ENCODE data around the gene JARID2. TPM values are rescaled to one million over a fixed set of nuclear protein-coding genes. Genes with fewer than 3 reads are reported as not detected.
A peak's percentile ranks its signal among the peaks of the same experiment; 100 is the strongest.

Gene JARID2
- polyA plus RNA-seq, 1 donor from 2014 or later = 25.5 TPM

GRCh38 chr6:15317934-15318902 lies 72.3 kb downstream of the JARID2 start:
- Histone ChIP-seq H3K4me3 (ENCODE audit: low read length) (no peak overlapping the region), H3K9me3 (ENCODE audit: low read length) (no peaks in the 10 kb centered on the region), H3K27me3 (ENCODE audit: insufficient read depth, low read depth, low read length) (no peaks in the 10 kb centered on the region), H3F3A (ENCODE audit: insufficient read depth, low read length, poor library complexity, severe bottlenecking) (no peaks in the 10 kb centered on the region), H3K27ac (ENCODE audit: low read length) (no peak overlapping the region), H3K4me2 (ENCODE audit: low read length) (no peak overlapping the region), H3K36me3 (ENCODE audit: insufficient read depth, low read length) (no peaks in the 10 kb centered on the region), H3K9me2 (ENCODE audit: insufficient read depth, low read length) (no peaks in the 10 kb centered on the region), H3K79me2 (replicated peaks; ENCODE audit: insufficient read depth, low read length) (peaks cover 79% of the 10 kb centered on the region), H4K20me1 (ENCODE audit: insufficient read depth) (peaks cover 4% of the 10 kb centered on the region), H3K9ac (ENCODE audit: low read length) (peak overlapping the region; percentile 7), H2AFZ (ENCODE audit: low read depth, low read length) (no peak overlapping the region)
- no peak for TF ChIP-seq REST (IDR thresholded peaks at IDR 0.05; ENCODE audit: borderline replicate concordance)
- TF ChIP-seq MXI1 (conservative IDR thresholded peaks at IDR 0.05; ENCODE audit: poor library complexity, severe bottlenecking) = no peak
- no peak for TF ChIP-seq SMC3 (conservative IDR thresholded peaks at IDR 0.05; ENCODE audit: poor library complexity)
- no peak for TF ChIP-seq TAF1 (IDR thresholded peaks at IDR 0.05; ENCODE audit: low read depth)
- TF ChIP-seq EZH2 (IDR thresholded peaks at IDR 0.05; ENCODE audit: borderline replicate concordance, insufficient read depth, low read length, poor library complexity, severe bottlenecking) = no peak
- no peak for TF ChIP-seq POLR2AphosphoS5 (IDR thresholded peaks at IDR 0.05)
- no peak for TF ChIP-seq RAD21 (conservative IDR thresholded peaks at IDR 0.05)
- no peak for TF ChIP-seq EP300 (conservative IDR thresholded peaks at IDR 0.05; ENCODE audit: poor library complexity, severe bottlenecking)
- no peak for TF ChIP-seq CTCF (IDR thresholded peaks at IDR 0.05; ENCODE audit: poor library complexity, severe bottlenecking)

GRCh38 chr6:15319677-15320076 lies 73.8 kb downstream of the JARID2 start:
- Histone ChIP-seq H2AFZ (ENCODE audit: low read depth, low read length) (no peak overlapping the region), H3K27me3 (ENCODE audit: insufficient read depth, low read depth, low read length) (no peaks in the 10 kb centered on the region), H3K9me2 (ENCODE audit: insufficient read depth, low read length) (no peaks in the 10 kb centered on the region), H3K27ac (ENCODE audit: low read length) (no peak overlapping the region), H3K4me3 (ENCODE audit: low read length) (no peak overlapping the region), H3F3A (ENCODE audit: insufficient read depth, low read length, poor library complexity, severe bottlenecking) (no peaks in the 10 kb centered on the region), H4K20me1 (ENCODE audit: insufficient read depth) (peaks cover 4% of the 10 kb centered on the region), H3K4me2 (ENCODE audit: low read length) (no peak overlapping the region), H3K79me2 (replicated peaks; ENCODE audit: insufficient read depth, low read length) (peaks cover 77% of the 10 kb centered on the region), H3K9ac (ENCODE audit: low read length) (no peak overlapping the region), H3K9me3 (ENCODE audit: low read length) (no peaks in the 10 kb centered on the region), H3K36me3 (ENCODE audit: insufficient read depth, low read length) (no peaks in the 10 kb centered on the region)
- no peak for TF ChIP-seq CTCF (IDR thresholded peaks at IDR 0.05; ENCODE audit: poor library complexity, severe bottlenecking)
- no peak for TF ChIP-seq SMC3 (conservative IDR thresholded peaks at IDR 0.05; ENCODE audit: poor library complexity)
- no peak for TF ChIP-seq MXI1 (conservative IDR thresholded peaks at IDR 0.05; ENCODE audit: poor library complexity, severe bottlenecking)
